ENCODE results near the gene PDE4D. TPM values are rescaled to one million over a fixed set of nuclear protein-coding genes. Genes with fewer than 3 reads are reported as not detected.

The PDE4D gene
- total and polyA plus RNA-seq, 3 donors from 2014 or later: 7.8 to 13.9 (median 8.7) TPM

GRCh38 chr5:59712836-59713497, 180.6 kb downstream of the PDE4D start:
- H3K4me3 ChIP-seq: no peak overlapping the region
- intact Hi-C loops (cut with DNase I; ENCODE audit: low total_unique reads): no loop called here
- no peaks in the 10 kb centered on the region for H3K4me1 ChIP-seq
- no peak for DNase-seq
- TF ChIP-seq POLR2A (IDR thresholded peaks at IDR 0.05): no peak
- no peaks in the 10 kb centered on the region for H3K9me3 ChIP-seq
- WGBS, 2 donors: 96 to 98% methylated on average over 6 of the region's 6 CpGs
- no peak overlapping the region for H3K27ac ChIP-seq
- H3K36me3 ChIP-seq (ENCODE audit: low read depth, missing control alignments): no peaks in the 10 kb centered on the region
- H3K27me3 ChIP-seq: no peaks in the 10 kb centered on the region

GRCh38 chr5:59711310-59711709, 182.2 kb downstream of the PDE4D start:
- 70 to 72% methylated on average over 1 of the region's 1 CpG for WGBS, 2 donors
- Histone ChIP-seq H3K9me3 (no peaks in the 10 kb centered on the region), H3K36me3 (ENCODE audit: low read depth, missing control alignments) (no peaks in the 10 kb centered on the region), H3K27me3 (no peaks in the 10 kb centered on the region), H3K4me1 (no peaks in the 10 kb centered on the region), H3K27ac (no peak overlapping the region), H3K4me3 (no peak overlapping the region)
- intact Hi-C loops (cut with DNase I; ENCODE audit: low total_unique reads): no loop called here
- DNase-seq: no peak
- TF ChIP-seq POLR2A (IDR thresholded peaks at IDR 0.05) (no peak), CTCF (IDR thresholded peaks at IDR 0.05) (no peak)

- Histone ChIP-seq H3K27ac (no peak overlapping the region), H3K36me3 (ENCODE audit: low read depth, missing control alignments) (no peaks in the 10 kb centered on the region), H3K9me3 (no peaks in the 10 kb centered on the region), H3K27me3 (no peaks in the 10 kb centered on the region), H3K4me1 (no peaks in the 10 kb centered on the region), H3K4me3 (no peak overlapping the region)
- WGBS, 2 donors: 18 to 43% methylated on average over 2 of the region's 2 CpGs
- intact Hi-C loops (cut with DNase I; ENCODE audit: low total_unique reads): no loop called here
- TF ChIP-seq POLR2A (IDR thresholded peaks at IDR 0.05): no peak
- TF ChIP-seq CTCF (IDR thresholded peaks at IDR 0.05): no peak
- DNase-seq: no peak
These were observed 183.7 kb downstream of the PDE4D start for GRCh38 chr5:59709846-59710245.

- H3K27ac ChIP-seq: no peak overlapping the region
- no peaks in the 10 kb centered on the region for H3K4me1 ChIP-seq
- no peak for DNase-seq
These were observed 184.1 kb downstream of the PDE4D start for GRCh38 chr5:59709346-59709821.

GRCh38 chr5:59704936-59705335, 188.6 kb downstream of the PDE4D start:
- Histone ChIP-seq H3K4me3 (no peak overlapping the region), H3K27ac (no peak overlapping the region), H3K36me3 (ENCODE audit: low read depth, missing control alignments) (no peaks in the 10 kb centered on the region), H3K4me1 (no peaks in the 10 kb centered on the region), H3K27me3 (no peaks in the 10 kb centered on the region), H3K9me3 (no peaks in the 10 kb centered on the region)
- DNase-seq: no peak
- TF ChIP-seq CTCF (IDR thresholded peaks at IDR 0.05) (no peak), POLR2A (IDR thresholded peaks at IDR 0.05) (no peak)
- intact Hi-C loops (cut with DNase I; ENCODE audit: low total_unique reads): no loop called here
- 53 to 63% methylated on average over 1 of the region's 1 CpG for WGBS, 2 donors

More at GRCh38 chr5:59709346-59709821, 184.1 kb downstream of the PDE4D start:
- intact Hi-C loops (cut with DNase I; ENCODE audit: low total_unique reads): no loop called here
- Histone ChIP-seq H3K27me3 (no peaks in the 10 kb centered on the region), H3K9me3 (no peaks in the 10 kb centered on the region), H3K4me3 (no peak overlapping the region), H3K36me3 (ENCODE audit: low read depth, missing control alignments) (no peaks in the 10 kb centered on the region)
- 35 to 36% methylated on average over 4 of the region's 4 CpGs for WGBS, 2 donors
- TF ChIP-seq POLR2A (IDR thresholded peaks at IDR 0.05): no peak
- TF ChIP-seq CTCF (IDR thresholded peaks at IDR 0.05): no peak
